ENCODE results near the gene BPIFB4.
A peak's percentile ranks its signal among the peaks of the same experiment; 100 is the strongest.
"Not testable (repeated sequence)": the region's sequence is repeated elsewhere in the genome, so short reads cannot be mapped to it uniquely, and the experiment has no call there.

BPIFB4 gene

DNA sequence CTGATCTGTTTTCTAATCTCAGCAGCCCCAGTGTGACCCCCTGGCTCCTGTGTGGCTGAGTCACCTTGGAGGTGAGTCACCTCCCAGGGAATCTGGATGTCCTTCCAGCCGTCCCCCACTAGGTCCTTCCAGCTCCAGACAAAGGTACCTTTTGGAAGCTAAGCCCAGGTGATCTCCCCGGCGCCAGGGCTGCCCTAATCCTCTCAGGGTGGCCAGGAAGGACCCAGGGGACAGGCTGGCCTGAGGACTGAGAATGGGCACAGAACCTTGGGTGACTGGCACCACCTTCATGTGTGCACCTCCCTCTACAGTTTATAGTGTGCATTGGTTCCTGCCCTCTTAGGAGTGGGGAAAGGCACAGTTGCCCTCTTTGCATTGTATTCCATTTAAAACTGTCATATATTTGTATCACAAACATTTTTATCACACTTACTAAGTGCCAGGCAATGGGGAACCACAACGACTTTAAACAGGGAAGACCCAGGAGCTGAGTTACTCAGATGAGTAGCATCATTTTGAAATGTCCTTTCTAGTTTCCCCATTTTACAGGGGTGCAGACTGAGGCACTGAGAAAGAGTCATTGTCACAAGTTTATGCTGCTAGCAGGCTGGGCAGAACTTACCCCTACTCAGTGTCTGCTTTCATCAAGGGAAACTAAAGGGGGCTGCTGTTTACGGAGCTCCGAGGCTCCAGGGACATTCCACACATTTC lies 2.6 kb upstream of the BPIFB4 start:
- peak; percentile 9 for DNase-seq
- in situ Hi-C loops (cut with HindIII; ENCODE audit: low pct_ligation_motif_present, low pct_unique_long_range_greater_than_20kb, low sequenced_read_pairs) = no loop called here

- in situ Hi-C loops (cut with HindIII; ENCODE audit: low pct_ligation_motif_present, low pct_unique_long_range_greater_than_20kb, low sequenced_read_pairs) = no loop called here
Observed at GRCh38 chr20:33081411-33082154, 2.1 kb downstream of the BPIFB4 start.

DNA sequence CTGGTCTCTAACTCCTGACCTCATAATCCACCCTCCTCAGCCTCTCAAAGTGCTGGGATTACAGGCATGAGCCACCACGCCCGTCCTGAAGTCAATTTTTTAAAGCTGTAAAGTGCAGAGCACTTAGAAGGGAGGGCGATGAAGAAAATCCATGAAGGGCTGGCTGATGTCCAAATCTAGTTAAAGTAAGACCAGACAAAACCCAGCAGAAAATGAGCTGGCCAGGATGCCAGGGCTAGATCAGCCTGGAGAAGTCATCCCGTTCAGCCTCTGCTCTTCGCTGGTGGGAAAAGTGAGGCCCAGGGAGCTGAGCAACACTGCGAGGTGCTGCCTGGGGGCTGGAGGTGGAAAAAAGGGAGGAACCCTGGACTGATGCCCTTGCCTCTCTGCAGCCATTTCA lies 3.1 kb downstream of the BPIFB4 start:
- in situ Hi-C loops (cut with HindIII; ENCODE audit: low pct_ligation_motif_present, low pct_unique_long_range_greater_than_20kb, low sequenced_read_pairs) = no loop called here
- peak; percentile 4 for DNase-seq

More at GRCh38 chr20:33081411-33082154, 2.1 kb downstream of the BPIFB4 start:
- no peak for DNase-seq

DNA sequence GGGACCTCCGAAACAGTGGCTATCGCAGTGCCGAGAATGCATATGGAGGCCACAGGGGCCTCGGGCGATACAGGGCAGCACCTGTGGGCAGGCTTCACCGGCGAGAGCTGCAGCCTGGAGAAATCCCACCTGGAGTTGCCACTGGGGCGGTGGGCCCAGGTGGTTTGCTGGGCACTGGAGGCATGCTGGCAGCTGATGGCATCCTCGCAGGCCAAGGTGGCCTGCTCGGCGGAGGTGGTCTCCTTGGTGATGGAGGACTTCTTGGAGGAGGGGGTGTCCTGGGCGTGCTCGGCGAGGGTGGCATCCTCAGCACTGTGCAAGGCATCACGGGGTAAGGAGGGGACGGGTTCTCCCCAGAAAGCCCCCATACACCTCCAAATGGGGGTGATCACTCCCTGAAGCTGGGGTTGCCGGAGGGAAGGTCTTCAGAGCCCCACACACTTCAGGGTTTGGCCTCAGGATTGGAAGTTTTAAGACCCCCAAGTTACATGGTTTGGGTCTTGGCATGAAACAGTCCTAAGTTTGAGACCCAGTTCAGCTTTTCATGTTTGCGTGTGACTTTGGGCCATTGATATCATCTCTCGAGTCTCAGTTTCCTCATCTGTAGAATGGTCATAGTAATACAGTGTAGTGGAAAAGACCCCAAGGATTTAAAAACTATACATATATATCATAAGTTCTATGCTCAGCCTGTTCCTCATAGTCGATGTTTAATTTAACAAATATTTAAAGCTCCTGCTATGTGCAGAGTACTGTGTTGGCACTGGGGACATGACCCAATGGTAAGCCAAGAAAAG lies 4.3 kb downstream of the BPIFB4 start:
- in situ Hi-C loops (cut with HindIII; ENCODE audit: low pct_ligation_motif_present, low pct_unique_long_range_greater_than_20kb, low sequenced_read_pairs) = no loop called here
- no peak for DNase-seq

- in situ Hi-C loops (cut with HindIII; ENCODE audit: low pct_ligation_motif_present, low pct_unique_long_range_greater_than_20kb, low sequenced_read_pairs) = no loop called here
- no peak for DNase-seq
Observed at GRCh38 chr20:33084722-33085121, 5.3 kb downstream of the BPIFB4 start.

- DNase-seq = no peak
- in situ Hi-C loops (cut with HindIII; ENCODE audit: low pct_ligation_motif_present, low pct_unique_long_range_greater_than_20kb, low sequenced_read_pairs) = no loop called here
Observed at GRCh38 chr20:33086052-33086722, 6.7 kb downstream of the BPIFB4 start.

- in situ Hi-C loops (cut with HindIII; ENCODE audit: low pct_ligation_motif_present, low pct_unique_long_range_greater_than_20kb, low sequenced_read_pairs) = no loop called here
- no peak for DNase-seq
Observed at GRCh38 chr20:33091147-33091546, 11.7 kb downstream of the BPIFB4 start.

- DNase-seq = no peak
- in situ Hi-C loops (cut with HindIII; ENCODE audit: low pct_ligation_motif_present, low pct_unique_long_range_greater_than_20kb, low sequenced_read_pairs) = no loop called here
Observed at GRCh38 chr20:33091693-33092092, 12.2 kb downstream of the BPIFB4 start.

DNA sequence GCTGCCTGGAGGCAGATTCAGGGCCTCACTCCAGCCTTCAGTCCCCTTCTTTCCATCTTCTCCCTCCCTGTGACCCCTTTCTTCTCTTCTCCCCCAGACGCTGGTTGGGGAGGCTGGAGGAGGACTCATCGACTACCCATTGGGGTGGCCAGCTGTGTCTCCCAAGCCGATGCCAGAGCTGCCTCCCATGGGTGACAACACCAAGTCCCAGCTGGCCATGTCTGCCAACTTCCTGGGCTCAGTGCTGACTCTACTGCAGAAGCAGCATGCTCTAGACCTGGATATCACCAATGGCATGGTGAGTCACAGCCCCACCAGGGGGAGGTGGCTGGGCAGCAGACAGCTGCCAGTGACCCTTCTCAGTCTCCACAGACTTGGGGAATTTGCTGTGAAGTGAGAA lies 12.9 kb downstream of the BPIFB4 start:
- in situ Hi-C loops (cut with HindIII; ENCODE audit: low pct_ligation_motif_present, low pct_unique_long_range_greater_than_20kb, low sequenced_read_pairs) = no loop called here
- DNase-seq = no peak

GRCh38 chr20:33093074-33093473 lies 13.6 kb downstream of the BPIFB4 start:
- in situ Hi-C loops (cut with HindIII; ENCODE audit: low pct_ligation_motif_present, low pct_unique_long_range_greater_than_20kb, low sequenced_read_pairs) = no loop called here
- DNase-seq = no peak

GRCh38 chr20:33093582-33093981 lies 14.1 kb downstream of the BPIFB4 start:
- in situ Hi-C loops (cut with HindIII; ENCODE audit: low pct_ligation_motif_present, low pct_unique_long_range_greater_than_20kb, low sequenced_read_pairs) = no loop called here
- DNase-seq = no peak

DNA sequence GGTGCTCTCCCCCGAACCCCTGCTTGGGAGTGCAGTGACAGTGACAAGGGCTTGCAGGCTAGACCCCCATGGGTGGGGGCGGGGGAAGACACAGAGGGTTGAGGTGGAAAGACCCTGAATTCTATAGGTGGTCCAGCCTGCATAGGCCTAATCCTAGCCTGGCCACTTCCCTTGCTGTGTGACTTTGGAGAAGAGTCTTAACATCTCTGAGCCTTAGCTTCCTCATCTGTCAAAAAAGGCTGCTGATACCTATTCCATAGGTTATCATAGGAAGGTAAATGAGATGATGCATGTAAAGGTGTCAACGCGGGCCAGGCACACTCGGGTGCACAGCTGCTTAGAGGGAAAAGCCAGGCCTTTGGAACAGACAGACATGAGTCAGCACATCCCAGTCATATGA lies 15.8 kb downstream of the BPIFB4 start:
- in situ Hi-C loops (cut with HindIII; ENCODE audit: low pct_ligation_motif_present, low pct_unique_long_range_greater_than_20kb, low sequenced_read_pairs) = no loop called here
- DNase-seq = no peak

GRCh38 chr20:33095902-33096584 lies 16.6 kb downstream of the BPIFB4 start:
- in situ Hi-C loops (cut with HindIII; ENCODE audit: low pct_ligation_motif_present, low pct_unique_long_range_greater_than_20kb, low sequenced_read_pairs) = not testable (repeated sequence)
- DNase-seq = peak; percentile 57

GRCh38 chr20:33097001-33097400 lies 17.6 kb downstream of the BPIFB4 start:
- in situ Hi-C loops (cut with HindIII; ENCODE audit: low pct_ligation_motif_present, low pct_unique_long_range_greater_than_20kb, low sequenced_read_pairs) = no loop called here
- no peak for DNase-seq

- in situ Hi-C loops (cut with HindIII; ENCODE audit: low pct_ligation_motif_present, low pct_unique_long_range_greater_than_20kb, low sequenced_read_pairs) = no loop called here
- no peak for DNase-seq
Observed at GRCh38 chr20:33099843-33100538, 20.5 kb downstream of the BPIFB4 start.

DNA sequence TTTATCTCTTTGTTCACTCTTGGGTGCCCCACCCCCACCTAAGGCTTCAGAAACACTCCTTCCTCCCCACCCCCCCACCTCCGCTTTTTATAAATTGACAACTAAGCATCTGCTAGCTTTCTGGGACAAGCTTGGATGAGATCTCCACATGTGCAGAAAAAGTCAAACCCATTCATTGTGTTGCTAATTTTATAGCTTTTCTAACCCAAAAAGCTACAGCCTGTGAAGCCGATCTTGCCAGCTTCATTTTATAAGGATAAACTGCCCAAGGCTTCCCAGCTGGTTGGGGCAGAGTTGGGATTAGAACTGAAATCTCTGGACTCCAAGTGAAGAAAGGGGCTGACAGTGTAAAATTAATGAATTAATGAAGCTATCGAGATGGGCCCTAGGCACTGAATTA lies 24.1 kb downstream of the BPIFB4 start:
- no peak for DNase-seq
- in situ Hi-C loops (cut with HindIII; ENCODE audit: low pct_ligation_motif_present, low pct_unique_long_range_greater_than_20kb, low sequenced_read_pairs) = no loop called here

GRCh38 chr20:33104336-33104735 lies 24.9 kb downstream of the BPIFB4 start:
- no peak for DNase-seq
- in situ Hi-C loops (cut with HindIII; ENCODE audit: low pct_ligation_motif_present, low pct_unique_long_range_greater_than_20kb, low sequenced_read_pairs) = no loop called here
